LNCAP (cell line): ENCODE measurements around the gene PICALM.

Source experiments
- CTCF ChIP-seq: fragments of 450-650 bp; IDR thresholded peaks from 2 replicates; pipeline ENCODE4 v1.5.1; 2017; ENCODE audit warnings: mild to moderate bottlenecking

The PICALM gene

GRCh38 chr11:86070142-86071056 lies 1.5 kb upstream of the PICALM start:
- TF ChIP-seq CTCF, result no peak

- no peak for TF ChIP-seq CTCF
Observed at GRCh38 chr11:86069408-86070101, 671 bp upstream of the PICALM start.

- TF ChIP-seq CTCF, result no peak
Observed at GRCh38 chr11:86068138-86068871, 579 bp downstream of the PICALM start.

- no peak for TF ChIP-seq CTCF
Observed at GRCh38 chr11:86067851-86068137, 1.1 kb downstream of the PICALM start.

- no peak for TF ChIP-seq CTCF
Observed at GRCh38 chr11:86067009-86067850, 1.7 kb downstream of the PICALM start.

- no peak for TF ChIP-seq CTCF
Observed at GRCh38 chr11:86066657-86067008, 2.3 kb downstream of the PICALM start.

GRCh38 chr11:86066033-86066432 lies 2.9 kb downstream of the PICALM start:
- no peak for TF ChIP-seq CTCF
